SU-DHL-6 (cell line): ENCODE results near the gene HRC.

Experiments used
- H2AFZ ChIP-seq: fragments of 200-600 bp; sonication (generic); 2 replicates; pipeline ENCODE4 v1.6.1; 2014; ENCODE audit warnings: low read depth, mild to moderate bottlenecking, moderate library complexity, mixed read lengths, antibody characterized with exemption, low read length; ENCODE audit not compliant: severe bottlenecking
- H3F3A ChIP-seq: fragments of 200-600 bp; shearing (Covaris generic); 2 replicates; pipeline ENCODE4 v1.6.0; 2016; ENCODE audit warnings: antibody characterized with exemption, mild to moderate bottlenecking; ENCODE audit not compliant: insufficient read depth
- H3K27ac ChIP-seq: fragments of 200-600 bp; sonication (generic); 2 replicates; pipeline ENCODE4 v1.5.1; 2016; ENCODE audit warnings: low read depth, mild to moderate bottlenecking, low read length, moderate library complexity, mixed read lengths
- H3K27me3 ChIP-seq: fragments of 200-600 bp; sonication (generic), shearing (Covaris generic); 2 replicates; pipeline ENCODE4 v1.6.0; 2014; ENCODE audit warnings: mild to moderate bottlenecking, low read length
- H3K36me3 ChIP-seq: fragments of 200-600 bp; sonication (generic); 2 replicates; pipeline ENCODE4 v1.6.1; 2014; ENCODE audit warnings: mild to moderate bottlenecking, low read length, mixed read lengths
- H3K4me2 ChIP-seq: fragments of 300-600, 200-600 bp; shearing (Covaris generic), sonication (generic); 2 replicates; pipeline ENCODE4 v1.6.0; 2014; ENCODE audit warnings: low read length, low read depth, mild to moderate bottlenecking; ENCODE audit not compliant: poor library complexity, severe bottlenecking
- H3K4me3 ChIP-seq: fragments of 200-600 bp; sonication (generic); 2 replicates; pipeline ENCODE4 v1.5.1; 2014; ENCODE audit warnings: antibody characterized with exemption, low read length, mild to moderate bottlenecking, mixed read lengths; ENCODE audit not compliant: insufficient read depth, poor library complexity, severe bottlenecking
- H3K79me2 ChIP-seq: fragments of 200-600 bp; sonication (generic); 2 replicates; pipeline ENCODE4 v1.6.1; 2014; ENCODE audit warnings: mild to moderate bottlenecking, low read length, moderate library complexity; ENCODE audit not compliant: insufficient read depth
- H3K9ac ChIP-seq: fragments of 200-600 bp; sonication (generic); 2 replicates; pipeline ENCODE4 v1.7.0; 2014; ENCODE audit warnings: mild to moderate bottlenecking, low read length
- H3K9me2 ChIP-seq: fragments of 200-600 bp; sonication (generic); replicated peaks from 2 replicates; pipeline ENCODE4 v1.6.1; 2014; ENCODE audit warnings: low read length; ENCODE audit not compliant: insufficient read depth
- H3K9me3 ChIP-seq: fragments of 200-600 bp; sonication (generic); 2 replicates; pipeline ENCODE4 v1.6.1; 2014; ENCODE audit warnings: low read length, mixed read lengths; ENCODE audit not compliant: insufficient read depth
- H4K20me1 ChIP-seq: fragments of 200-600 bp; sonication (generic); 2 replicates; pipeline ENCODE4 v1.6.1; 2014; ENCODE audit warnings: low read depth, mild to moderate bottlenecking, antibody characterized with exemption, low read length, moderate library complexity, mixed read lengths
- CTCF ChIP-seq: fragments of 200-600 bp; sonication (generic); IDR thresholded peaks from one replicate; pipeline ENCODE4 v1.5.1; 2017; ENCODE audit warnings: antibody characterized with exemption, mild to moderate bottlenecking, low read length, moderate library complexity; ENCODE audit not compliant: insufficient read depth, poor library complexity, severe bottlenecking
- EZH2phosphoT487 ChIP-seq: fragments of 200-600 bp; sonication (generic), shearing (Covaris generic); conservative IDR thresholded peaks from 2 replicates; pipeline ENCODE4 v1.6.1; 2018; ENCODE audit warnings: mild to moderate bottlenecking, antibody characterized with exemption, low read length, moderate library complexity, mixed read lengths

The HRC gene

GRCh38 chr19:49103331-49104085 lies 51.7 kb downstream of the HRC start:
- Histone ChIP-seq H3K27ac (no peak overlapping the region), H3K9me3 (no peaks in the 10 kb centered on the region), H3F3A (no peaks in the 10 kb centered on the region), H3K4me2 (no peak overlapping the region), H3K9ac (no peak overlapping the region), H3K9me2 (no peaks in the 10 kb centered on the region), H4K20me1 (no peaks in the 10 kb centered on the region; the same call in 1 of the 2 replicates), H3K27me3 (no peaks in the 10 kb centered on the region), H3K36me3 (peaks cover 10% of the 10 kb centered on the region), H3K4me3 (no peak overlapping the region), H3K79me2 (peaks cover 6% of the 10 kb centered on the region; the same call in 1 of the 2 replicates), H2AFZ (no peak overlapping the region)
- no peak for TF ChIP-seq CTCF
- TF ChIP-seq EZH2phosphoT487: no peak

- Histone ChIP-seq H3F3A (peaks cover 4% of the 10 kb centered on the region; the same call in 1 of the 2 replicates), H3K27me3 (no peaks in the 10 kb centered on the region), H4K20me1 (no peaks in the 10 kb centered on the region; the same call in 1 of the 2 replicates), H3K27ac (no peak overlapping the region), H2AFZ (no peak overlapping the region), H3K9me2 (no peaks in the 10 kb centered on the region), H3K4me2 (no peak overlapping the region), H3K9me3 (no peaks in the 10 kb centered on the region), H3K9ac (no peak overlapping the region), H3K79me2 (peaks cover 13% of the 10 kb centered on the region), H3K4me3 (no peak overlapping the region), H3K36me3 (peaks cover 16% of the 10 kb centered on the region)
- TF ChIP-seq EZH2phosphoT487 (no peak), CTCF (no peak)
These were observed 52.9 kb downstream of the HRC start for GRCh38 chr19:49102303-49102702.
